Stimulated activated CD4-positive, alpha-beta T cell treated with anti-CD3 and anti-CD28 coated beads, Interleukin-12 subunit alpha, Interleukin-12 subunit beta, amount 100 ng/mL, for 4 hours (primary cell): ENCODE measurements around the gene KCNH1.

Source experiments
- DNase-seq: peaks from one replicate; pipeline ENCODE4 v3.0.0-alpha.2; 2020

KCNH1 gene, protein sequence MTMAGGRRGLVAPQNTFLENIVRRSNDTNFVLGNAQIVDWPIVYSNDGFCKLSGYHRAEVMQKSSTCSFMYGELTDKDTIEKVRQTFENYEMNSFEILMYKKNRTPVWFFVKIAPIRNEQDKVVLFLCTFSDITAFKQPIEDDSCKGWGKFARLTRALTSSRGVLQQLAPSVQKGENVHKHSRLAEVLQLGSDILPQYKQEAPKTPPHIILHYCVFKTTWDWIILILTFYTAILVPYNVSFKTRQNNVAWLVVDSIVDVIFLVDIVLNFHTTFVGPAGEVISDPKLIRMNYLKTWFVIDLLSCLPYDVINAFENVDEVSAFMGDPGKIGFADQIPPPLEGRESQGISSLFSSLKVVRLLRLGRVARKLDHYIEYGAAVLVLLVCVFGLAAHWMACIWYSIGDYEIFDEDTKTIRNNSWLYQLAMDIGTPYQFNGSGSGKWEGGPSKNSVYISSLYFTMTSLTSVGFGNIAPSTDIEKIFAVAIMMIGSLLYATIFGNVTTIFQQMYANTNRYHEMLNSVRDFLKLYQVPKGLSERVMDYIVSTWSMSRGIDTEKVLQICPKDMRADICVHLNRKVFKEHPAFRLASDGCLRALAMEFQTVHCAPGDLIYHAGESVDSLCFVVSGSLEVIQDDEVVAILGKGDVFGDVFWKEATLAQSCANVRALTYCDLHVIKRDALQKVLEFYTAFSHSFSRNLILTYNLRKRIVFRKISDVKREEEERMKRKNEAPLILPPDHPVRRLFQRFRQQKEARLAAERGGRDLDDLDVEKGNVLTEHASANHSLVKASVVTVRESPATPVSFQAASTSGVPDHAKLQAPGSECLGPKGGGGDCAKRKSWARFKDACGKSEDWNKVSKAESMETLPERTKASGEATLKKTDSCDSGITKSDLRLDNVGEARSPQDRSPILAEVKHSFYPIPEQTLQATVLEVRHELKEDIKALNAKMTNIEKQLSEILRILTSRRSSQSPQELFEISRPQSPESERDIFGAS

DNA sequence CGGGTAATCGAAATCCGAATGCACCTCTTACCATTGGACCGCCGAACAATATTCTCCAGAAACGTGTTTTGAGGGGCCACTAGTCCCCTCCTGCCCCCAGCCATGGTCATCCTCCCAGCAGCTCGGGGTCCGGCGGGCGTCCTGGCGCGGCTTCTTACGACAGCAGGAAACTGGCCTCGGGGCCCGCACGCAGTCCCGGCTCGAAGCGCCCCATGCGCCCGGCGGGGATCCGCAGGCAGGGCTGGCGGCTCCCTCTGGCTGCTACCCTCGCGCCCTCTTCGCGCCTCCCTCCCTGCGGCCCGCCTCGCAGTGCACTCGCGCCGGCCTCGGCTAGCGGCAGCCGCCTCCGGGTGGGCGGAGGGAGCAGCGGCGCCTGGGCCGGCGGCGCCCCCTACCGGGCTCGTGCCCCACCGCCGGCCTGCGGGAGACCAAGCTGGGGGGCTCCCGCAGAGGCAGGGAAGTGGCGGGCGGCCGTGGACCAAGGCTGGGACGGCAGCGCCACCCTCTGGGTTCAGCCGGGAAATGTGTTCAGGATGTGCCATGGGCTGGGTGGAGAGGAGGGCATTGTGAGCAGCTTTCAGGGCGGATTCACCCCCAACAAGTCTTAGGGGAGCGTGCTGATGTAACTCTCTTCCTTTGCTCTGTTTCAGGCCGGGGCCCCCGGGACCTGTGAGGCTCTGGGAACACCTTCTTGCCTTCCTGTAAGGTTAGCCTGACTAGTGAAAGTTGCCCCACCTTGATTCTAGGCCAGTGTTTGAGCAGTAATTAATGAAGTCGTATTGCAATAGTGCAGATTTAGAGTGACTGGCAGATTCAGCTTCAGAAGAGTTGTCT is at the start of gene KCNH1:
Gene KCNH1, minus strand, starts transcription at position 313 of the 834 bp plus-strand sequence. Its CDS starts 203 bp downstream, at position 110.
- peak; percentile 74 for DNase-seq

DNA sequence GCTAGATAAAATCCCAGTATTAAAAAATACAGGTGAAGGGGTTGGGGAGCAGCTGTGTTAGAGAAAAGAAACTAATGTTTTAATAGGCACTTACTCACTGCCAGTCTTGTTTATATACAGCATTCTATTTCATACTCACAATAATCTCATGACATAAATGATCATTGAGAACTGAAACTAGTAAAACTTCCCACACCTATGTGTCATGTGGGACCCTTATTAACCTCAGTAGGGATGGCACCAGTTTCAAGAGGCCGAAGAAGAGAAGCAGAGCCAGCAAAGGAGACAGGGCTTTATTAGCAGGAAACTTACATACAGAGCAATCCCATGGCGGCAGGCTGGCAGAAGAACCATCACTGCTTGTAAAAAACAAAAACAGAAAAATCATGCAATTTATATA is 48.8 kb upstream of the KCNH1 start:
- DNase-seq = no peak

DNA sequence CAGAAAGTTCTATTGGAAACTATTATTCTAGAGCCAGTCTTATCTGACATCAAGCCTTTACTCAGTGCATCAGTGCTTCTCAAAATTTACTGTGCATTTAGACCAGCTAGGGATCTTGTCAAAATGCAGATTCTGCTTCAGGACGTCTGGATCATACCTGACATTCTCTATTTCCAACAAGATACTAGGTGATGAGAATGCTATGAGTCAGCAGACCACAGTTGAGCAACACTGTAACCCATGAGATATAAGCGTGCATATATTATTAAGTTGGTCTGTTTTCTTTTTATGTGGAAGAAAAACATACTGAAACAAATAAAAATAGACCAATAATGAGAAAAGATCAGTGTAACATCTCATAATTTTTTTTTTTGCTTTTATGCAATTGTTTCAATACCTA is 40.4 kb upstream of the KCNH1 start:
- no peak for DNase-seq

DNA sequence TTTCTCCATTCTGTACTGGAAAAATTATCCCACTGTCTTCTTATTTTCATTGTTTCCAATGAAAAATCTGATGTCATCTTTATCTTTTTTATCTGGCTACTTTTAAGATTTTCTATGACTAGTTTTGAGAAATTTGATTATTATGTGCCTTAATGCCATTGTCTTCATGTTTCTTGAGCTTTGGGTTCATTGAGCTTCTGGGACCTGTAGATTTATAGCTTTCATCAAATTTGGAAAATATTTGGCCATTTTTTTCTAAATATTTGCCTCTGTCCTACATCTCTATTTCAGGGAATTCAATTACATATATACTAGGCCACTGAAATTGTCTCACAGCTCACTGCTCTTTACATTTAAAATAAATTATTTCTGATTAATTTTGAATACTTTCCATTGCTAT is 38.7 kb upstream of the KCNH1 start:
- DNase-seq = no peak

DNA sequence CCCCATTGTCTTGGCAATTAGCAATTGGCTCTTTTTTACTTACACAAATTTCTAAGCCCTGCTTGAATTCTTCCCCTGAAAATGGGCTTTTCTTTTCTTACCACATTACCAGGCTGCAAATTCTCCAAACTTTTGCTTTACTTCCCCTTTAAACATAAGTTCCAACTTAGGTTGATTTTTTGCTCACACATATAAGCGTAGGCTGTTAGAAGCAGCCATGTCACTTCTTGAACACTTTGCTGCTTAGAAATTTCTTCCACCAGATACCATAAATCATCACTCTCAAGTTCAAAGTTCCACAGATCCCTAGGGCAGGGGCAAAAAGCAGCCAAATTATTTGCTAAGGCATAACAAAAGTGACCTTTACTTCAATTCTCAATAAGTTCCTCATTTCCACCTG is 35.4 kb upstream of the KCNH1 start:
- no peak for DNase-seq

DNA sequence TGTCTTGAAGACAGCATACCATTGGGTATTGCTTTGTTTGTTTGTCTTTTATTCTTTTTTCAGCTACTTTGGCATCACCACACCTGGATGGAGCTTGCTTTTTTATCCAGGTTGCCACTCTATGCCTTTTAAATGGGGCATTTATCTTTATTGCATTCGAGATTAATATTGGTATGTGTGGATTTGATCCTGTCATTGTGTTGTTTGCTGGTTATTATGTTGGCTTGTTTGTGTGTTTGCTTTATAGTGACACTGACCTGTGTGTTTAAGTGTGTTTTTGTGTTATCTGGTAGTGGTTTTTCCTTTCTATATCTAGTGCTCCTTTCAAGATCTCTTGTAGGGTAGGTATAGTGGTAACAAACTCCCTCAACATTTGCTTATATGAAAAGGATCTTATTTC is 24.9 kb upstream of the KCNH1 start:
- no peak for DNase-seq

DNA sequence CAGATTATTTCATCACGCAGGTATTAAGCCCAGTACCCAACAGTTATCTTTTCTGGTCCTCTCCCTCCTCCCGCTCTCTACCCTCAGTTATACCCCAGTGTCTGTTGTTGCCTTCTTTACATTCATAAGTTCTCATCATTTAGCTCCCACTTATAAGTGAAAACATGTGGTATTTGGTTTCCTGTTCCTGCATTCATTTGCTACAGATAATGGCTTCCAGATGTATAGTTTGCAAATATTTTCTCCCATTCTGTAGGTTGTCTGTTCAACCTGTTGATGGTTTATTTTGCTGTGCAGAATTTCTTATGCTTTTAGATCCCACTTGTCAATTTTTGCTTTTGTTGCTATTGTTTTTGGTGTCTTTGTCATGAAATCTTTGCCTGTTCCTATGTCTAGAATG is 21.1 kb upstream of the KCNH1 start:
- no peak for DNase-seq

DNA sequence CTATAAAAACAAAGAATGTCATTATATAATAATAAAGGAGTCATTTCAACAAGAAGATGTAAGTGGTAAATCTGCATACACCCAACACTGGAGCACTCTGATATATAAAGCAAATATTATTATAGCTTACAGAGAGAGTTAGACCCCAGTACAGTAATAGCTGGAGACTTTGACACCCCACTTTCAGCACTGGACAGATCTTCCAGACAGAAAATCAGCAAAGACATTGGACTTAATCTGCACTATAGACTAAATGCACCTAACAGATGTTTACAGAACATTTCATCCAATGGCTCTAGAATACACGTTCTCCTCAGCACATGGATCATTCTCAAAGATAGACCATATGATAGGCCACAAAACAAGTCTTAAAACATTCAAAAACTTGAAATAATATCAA is 20.0 kb upstream of the KCNH1 start:
- no peak for DNase-seq

DNA sequence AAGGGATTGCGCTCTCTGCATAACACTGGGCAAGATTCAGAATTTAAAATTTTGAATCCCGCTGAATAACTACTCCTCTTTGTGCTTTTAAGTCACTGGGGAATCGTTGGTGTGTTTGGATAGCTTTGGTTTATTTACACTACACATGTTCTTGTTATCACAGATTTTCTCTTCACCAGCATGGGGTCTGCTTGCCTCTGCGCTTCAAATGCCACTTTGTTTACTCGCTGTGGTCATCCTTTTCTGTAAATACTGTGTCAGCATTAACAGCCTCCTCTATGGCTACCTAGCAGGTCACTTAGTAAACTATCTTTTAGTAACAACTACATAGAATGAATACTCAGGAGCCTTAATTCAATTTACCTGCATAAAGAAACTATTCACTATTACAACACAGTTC is 14.4 kb upstream of the KCNH1 start:
- no peak for DNase-seq

DNA sequence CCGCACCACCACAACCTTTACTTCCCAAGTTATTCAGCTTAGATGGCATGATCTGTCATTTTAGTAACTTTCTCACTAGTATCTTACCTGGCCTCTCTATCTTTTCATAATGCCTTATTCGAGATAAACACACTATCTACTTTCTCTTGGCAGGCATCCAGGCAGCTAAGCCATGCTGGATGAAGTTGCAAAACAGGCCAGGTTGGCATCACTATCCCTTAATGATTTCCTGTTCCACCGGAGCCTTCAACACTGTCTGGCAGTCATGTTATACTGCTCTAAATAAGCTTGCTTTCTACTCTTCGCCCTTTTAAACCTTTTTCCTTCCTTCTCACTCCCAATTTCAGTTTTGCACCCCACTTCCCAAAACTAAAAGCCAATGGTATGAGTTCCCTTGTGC is 12.0 kb upstream of the KCNH1 start:
- DNase-seq = no peak

DNA sequence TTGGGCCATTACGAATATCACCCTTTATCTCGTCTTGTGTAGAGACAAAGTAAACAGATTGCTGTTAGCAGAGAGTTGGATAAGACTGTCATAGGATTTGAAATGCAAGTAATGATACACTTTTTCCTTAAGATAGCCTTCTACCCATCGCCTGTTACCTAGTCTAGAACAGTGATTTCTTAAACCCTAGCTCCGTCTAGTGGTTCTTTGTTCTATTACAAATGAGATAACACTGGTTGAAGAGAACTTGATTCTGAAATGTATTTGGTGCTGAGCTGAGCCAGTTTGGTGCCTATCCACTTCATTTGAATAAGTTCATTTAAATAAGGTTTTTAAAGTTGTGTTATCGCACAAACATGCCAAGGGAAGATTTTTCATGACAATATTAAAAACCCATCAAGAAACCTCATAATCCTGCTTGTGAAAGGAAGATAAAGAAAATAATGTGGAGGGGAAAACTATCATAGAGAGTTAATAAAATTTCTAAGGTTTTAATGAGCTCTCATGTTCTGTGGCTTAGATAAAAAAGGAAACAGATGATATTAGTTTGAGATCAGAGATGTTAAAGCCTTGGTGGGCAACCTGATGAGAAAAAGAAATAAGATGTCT is 1.5 kb upstream of the KCNH1 start:
- no peak for DNase-seq

DNA sequence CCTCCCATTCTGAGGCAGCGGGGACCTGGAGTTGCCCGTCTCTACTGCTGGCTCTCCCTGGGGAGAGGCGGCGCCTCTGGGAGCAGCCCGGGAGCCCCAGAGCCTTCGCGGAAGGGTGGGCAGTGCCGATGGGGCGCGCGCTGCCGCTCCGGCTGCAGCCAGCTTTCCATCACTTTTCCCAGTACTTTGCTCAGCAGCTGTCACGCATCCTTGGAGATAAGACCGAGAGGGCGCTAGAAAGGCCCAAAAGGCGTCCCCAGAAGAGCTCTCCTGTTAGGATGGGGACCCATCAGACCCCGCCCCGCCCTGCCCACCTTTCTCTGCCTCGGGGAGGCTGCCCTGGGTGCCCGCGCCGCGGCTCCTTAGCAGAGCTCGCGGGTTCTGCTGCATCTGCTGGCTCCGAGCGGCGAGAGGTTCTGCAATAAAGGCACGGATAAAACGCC is 534 bp downstream of the KCNH1 start:
- DNase-seq = peak; percentile 27

DNA sequence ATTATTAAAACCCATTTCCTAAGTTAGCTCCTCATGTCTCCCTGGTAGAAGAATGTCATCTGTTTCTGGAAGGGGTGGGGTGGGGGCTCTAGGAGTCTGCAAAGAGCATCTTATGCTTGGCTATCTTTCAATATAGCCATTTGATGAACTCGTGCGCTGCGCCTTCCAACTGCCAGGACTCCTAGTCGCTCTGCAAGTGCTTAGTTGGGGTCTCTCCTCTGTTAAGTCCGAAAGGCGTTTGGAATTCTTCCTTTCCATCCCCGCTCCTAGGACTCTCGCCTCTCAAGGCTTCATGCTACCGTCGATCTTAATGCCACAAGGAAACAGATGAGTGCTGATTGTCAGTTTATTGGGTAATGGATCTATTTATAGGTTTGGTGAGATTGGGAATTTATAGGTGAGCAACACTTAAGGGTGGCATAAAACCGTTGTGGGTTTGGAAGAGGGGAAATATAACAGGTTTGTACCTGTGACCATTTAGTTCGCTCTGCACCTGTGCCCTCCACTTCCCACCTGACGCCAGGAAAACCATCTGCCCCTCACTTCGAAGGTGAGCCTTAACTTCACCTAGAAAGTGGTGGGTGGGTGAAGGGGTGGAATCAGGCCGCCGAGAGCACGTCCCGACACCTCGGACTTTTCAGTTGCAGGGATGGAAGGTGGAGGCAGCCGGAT is 1.1 kb downstream of the KCNH1 start:
- no peak for DNase-seq

DNA sequence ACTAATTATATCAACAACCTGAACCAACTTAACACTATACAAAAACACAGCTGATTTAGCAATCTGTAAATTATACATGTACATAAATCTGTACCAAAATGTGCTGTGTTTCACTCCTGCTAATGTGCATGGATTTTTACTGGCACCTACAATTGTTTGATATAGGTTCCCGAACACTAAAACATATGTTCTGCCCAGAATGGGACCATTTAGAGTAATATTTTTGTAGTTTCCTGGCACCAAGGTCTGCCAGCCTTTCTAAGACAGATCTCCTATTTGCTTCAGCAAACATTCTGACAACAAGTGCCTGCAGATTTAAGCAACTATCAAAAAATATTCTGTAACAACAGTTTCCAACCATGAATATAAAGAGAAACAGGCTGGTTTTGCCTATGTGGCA is 4.2 kb downstream of the KCNH1 start:
- DNase-seq = no peak

DNA sequence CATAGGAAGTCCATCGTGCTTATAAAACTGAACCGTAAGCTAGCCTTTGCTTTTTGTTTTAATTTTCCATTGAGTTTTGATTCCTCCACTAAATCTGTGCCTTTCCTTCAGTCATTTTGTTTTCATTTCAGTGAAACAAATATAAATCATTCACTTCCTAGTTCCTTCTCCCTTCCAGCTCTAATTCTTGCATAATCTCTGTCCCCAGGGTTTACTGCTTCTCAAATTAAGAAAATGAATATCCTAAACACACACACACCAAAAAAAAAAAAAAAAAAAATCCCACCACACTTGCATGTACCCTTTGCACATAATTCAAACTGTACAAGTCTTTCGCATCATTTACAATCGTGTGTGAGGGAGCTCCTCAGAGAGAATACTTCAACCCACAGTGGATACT is 6.8 kb downstream of the KCNH1 start:
- no peak for DNase-seq

DNA sequence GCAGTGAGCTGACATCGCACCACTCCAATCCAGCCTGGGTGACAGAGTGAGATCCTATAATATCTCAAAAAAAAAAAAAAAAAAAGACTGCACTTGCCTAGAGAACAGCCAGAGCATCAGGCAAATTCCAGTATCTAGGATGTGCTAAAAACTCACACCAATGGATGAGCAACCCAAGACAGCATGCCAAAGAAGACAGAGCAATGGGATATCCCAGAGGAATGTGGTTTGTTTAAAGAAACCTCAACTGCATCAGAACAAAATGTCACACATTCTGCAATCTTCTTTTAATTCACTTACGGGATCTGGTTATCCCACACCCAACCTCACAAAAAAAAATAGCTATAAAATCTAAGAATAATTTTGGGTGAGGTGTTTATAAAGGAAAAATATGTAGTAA is 7.3 kb downstream of the KCNH1 start:
- DNase-seq = no peak

DNA sequence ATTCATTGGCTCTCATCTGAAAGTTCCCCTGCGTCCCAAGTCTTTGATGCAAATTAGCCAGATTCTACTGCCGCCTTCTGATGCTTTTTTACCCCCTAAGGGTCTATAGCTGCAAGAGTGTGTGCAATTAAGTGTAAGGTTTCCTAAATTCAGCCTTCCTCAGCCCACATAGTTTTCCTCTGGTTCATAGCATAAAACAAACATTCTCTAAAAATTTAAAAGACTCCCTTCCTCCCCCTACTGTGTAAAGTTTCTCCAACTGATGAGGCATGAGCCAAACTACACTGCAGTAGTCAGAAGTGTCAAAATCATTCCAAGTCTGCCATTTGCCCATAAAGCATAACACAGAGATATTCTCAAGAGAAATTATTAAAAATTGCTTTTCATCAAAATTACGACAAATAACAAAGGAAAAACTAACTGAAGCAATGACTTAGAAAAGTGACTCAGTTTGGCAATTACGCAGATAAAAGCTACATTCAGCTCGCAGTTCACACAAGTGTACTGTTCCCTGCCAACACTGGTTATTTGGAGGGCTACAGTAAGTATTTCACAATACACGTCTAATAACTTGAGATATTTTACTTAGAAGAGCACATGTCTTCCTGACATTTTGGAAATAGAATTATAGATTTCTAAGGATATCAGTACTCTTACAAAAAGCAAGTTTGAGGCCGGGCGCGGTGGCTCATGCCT is 15.4 kb downstream of the KCNH1 start:
- DNase-seq = no peak

DNA sequence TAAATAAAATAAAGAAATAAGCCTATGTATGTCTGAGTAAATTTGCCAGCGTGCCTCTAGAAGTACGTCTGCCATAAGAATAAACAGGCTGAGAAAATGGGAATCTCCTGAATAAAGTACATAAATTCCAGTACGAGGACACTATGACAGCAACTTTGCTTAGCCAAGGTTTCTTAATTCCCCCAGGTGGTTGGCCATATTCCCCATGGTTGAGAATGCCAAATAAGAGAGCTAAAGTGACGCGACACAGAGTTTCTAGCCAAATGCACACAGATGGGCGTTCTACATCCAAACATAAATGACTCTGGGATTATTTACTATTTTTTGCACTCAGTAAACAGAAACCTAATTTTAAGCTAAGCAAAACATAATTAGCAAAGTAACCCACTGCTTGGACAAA is 19.5 kb downstream of the KCNH1 start:
- no peak for DNase-seq

DNA sequence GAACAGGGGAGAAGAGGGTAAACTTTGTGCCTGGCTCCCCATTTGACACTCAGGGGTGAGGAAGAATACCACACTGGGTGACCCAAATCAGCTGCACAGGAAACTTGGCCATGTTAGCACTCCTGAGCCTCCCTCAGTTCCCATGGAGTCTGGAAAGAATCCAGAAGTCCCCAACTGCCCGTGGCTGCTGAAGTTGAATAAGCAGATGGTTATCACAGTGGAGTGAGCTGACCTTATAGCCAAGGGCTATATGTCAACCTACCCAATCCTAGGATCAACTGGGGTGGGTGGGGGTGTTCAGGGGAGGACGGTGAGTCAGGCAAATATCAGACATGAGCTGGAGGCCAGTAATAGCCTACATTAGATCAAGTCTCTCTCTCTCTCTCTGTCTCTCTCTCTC is 20.4 kb downstream of the KCNH1 start:
- DNase-seq = no peak

DNA sequence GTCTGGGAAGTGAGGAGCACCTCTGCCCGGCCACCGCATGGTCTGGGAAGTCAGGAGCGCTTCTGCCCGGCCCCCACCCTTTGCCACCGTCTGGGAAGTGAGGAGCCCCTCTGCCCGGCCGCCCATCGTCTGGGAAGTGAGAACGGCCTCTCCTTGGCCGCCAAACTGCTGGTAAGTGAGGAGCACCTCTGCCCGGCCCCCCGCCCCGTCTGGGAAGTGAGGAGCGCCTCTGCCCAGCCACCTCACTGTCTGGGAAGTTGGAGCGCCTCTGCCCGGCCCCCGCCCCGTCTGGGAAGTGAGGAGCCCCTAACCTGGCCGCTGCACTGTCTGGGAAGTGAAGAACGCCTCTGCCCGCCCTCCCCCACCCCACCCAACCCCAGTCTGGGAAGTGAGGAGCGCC is 22.6 kb downstream of the KCNH1 start:
- DNase-seq = no peak

DNA sequence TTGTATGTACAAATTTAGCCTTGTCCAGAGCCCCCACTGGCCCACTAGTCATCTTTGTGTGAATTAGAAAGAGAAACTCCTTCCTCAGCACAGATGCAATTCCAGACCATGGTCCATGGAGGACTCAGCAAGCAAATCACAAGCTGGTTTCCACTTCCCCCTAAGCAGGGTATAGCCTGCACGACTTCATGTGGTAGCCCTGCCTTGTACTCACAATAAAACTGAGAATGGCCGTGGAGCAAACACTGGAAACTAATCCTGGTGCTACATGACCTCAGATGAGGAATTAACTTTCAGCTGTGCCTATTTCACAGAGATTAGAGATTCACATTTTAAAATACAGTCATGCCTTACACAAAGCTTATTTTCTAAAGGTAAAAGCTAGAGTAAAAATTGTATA is 32.5 kb downstream of the KCNH1 start:
- DNase-seq = no peak
